Dedifferentiated amniotic fluid mesenchymal stem cell (primary cell): ENCODE data around the gene MIER2.
"Not testable (repeated sequence)": the region's sequence is repeated elsewhere in the genome, so short reads cannot be mapped to it uniquely, and the experiment has no call there.

ENCODE experiments used
- DNase-seq: peaks from one replicate; pipeline ENCODE4 v3.0.0-alpha.2; 2016; ENCODE audit errors: extremely low spot score

Gene MIER2

DNA sequence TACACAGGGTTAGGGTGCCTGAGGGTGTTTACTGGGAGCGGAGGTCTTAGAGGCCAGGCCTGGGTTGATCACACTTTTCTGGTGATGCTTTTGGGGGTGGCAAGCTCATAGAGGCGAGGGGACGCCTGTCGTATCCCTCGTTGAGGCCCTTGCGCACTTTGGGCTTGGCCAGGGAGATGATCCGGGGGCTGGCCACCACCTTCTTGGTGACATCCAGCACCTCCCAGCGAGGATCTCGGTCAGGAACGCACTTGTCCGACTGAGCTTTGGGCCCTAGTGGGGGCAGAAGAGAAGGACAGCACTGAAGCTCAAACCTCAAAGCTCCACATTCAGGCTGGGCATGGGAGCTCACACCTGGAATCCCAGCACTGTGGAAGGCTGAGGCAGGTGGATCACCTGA, 17.6 kb upstream of the MIER2 start:
- DNase-seq: no peak

- DNase-seq: no peak
Observed at GRCh38 chr19:359653-359925, 15.0 kb upstream of the MIER2 start.

- not testable (repeated sequence) for DNase-seq
Observed at GRCh38 chr19:355536-355935, 10.9 kb upstream of the MIER2 start.

DNA sequence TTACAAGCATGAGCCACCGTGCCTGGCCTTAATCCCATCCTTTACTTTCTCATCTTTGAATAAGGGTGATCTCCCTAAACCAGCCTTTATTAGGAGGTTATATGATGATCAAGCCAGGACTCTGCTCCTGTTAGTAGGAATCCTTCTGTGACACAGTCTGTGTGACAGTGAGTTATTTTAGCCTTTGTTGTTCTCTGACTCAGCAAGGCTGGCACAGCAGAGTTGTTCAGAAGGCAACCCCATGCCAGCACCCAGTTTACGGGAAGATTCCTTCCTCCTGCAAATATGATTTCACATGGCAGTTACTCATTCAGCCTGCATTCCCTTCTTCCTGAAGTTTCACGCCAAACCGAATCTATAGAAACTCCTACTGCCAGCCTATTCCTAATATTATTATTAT, 10.5 kb upstream of the MIER2 start:
- DNase-seq: no peak

GRCh38 chr19:351976-352625, 7.5 kb upstream of the MIER2 start:
- DNase-seq: no peak

DNA sequence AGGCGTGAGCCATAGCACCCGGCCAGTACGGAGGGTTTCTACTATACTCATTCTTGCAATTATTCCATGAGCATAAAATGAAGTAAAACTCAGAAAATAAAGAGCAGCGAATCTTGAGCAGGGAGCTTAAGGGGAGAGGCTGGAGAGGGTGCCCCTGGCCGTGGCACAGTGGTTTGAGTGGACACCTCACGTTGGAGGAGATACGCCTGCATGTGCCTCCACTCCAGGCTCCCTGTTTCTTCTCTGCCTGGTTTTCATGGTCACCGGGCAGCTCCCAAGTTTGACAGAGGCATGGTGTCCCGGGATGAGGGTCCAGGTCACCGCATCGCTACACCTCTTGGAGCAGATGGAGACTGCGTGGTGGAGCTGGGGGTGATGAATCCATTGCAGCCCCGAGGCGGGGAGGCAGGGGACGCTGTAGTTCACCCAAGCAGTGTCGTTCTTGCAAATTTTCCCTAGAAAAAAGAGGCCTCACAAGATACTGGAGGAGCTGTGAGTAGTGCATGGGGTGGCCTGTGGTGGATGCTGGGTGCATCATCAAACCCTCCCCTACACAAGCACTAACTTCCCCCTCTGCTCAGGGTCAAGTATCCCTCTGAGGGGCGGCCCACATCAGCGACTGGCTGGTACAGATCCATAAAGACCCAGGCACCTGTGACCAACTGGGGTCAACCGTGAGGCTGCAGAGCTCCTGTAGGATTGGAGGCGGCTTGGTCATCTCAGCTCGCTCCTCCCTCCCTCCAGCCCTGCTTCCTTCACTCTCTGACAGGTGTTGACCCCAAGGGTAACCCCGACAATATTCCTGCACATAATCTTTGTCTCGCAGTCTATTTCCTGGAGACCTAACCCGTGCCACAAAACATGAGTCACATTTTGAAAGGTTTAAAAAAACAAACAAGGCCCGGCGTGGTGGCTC, 3.6 kb upstream of the MIER2 start:
- no peak for DNase-seq

GRCh38 chr19:345320-345879, 804 bp upstream of the MIER2 start:
- DNase-seq: no peak

DNA sequence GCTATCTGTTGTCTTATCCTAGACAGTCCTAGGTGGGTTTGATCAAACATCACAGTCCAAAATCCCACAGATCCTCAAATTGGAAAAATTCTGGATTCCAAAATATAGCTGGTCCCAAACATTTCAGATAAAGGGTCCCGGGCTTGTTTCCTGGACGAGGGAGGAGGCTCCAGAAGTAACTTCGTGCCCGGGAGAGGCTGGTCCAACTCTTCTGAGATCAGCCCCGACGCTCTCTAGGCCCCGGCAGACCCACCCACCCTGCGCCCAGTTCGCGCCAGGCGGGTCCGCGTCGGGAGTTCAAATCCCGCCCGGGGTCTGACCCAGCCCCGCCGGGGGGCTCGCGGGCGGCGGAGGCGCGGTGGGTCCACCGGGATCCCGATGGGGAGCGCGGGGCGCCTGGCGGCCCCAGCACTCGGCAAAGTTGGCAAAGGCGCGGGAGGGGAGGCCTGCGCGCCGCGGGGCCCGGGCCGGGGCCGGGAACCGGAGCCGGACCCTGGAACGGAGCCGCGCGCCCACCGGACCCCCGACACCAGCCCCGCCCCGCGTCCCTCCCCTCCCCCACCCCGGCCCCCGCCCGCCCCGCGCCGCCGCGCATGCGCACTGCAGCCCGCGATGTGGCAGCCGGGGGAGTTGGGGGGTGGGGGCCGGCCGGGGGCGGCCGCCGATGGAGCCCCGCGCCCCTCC, 513 bp downstream of the MIER2 start:
- DNase-seq: no peak

- no peak for DNase-seq
Observed at GRCh38 chr19:343451-343931, 1.1 kb downstream of the MIER2 start.

DNA sequence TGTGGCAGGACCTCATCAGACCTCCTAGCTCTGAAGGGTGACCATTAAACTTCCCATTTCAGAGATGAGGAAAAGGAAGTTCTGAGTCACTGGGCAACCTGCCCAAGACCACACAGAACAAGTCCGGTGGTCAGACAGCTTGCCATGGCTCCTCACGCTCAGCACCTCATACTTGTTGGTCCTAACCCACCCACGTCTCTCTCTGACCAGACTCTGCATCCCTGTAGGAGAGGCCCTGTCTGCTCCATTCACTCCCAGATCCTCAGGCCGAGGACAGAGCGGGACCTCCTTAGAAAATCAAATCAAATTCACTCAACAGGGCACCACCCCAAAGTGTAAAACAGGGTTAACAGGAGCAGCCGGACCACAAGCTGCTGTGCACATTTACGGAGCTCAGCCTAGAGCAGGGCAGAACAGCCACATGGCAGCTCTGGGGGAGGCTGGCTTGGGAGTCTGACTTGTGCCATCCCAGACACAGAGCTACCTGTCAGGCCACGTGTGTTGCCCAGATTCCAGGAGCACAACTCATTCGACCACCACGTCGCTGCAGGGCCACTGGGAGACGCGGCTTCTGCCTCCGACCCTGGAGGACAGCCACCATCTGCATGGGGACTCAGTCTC, 1.7 kb downstream of the MIER2 start:
- DNase-seq: peak; percentile 49

DNA sequence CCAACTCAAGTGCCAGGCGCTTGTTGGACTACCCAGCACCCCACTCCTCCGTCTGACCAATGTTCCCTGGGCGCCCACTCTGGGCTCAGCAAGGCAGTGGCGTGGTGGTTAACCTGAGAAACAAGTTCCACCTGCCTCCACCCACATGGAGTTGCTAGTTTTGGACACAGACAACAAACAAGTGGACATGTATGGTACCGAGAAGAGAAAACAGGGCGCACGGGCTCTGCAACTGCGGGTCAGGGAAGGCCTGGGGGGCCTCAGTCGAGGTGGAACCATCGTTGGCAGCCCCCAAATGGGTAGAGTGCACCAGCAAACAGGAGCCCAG, 2.5 kb downstream of the MIER2 start:
- DNase-seq: no peak

DNA sequence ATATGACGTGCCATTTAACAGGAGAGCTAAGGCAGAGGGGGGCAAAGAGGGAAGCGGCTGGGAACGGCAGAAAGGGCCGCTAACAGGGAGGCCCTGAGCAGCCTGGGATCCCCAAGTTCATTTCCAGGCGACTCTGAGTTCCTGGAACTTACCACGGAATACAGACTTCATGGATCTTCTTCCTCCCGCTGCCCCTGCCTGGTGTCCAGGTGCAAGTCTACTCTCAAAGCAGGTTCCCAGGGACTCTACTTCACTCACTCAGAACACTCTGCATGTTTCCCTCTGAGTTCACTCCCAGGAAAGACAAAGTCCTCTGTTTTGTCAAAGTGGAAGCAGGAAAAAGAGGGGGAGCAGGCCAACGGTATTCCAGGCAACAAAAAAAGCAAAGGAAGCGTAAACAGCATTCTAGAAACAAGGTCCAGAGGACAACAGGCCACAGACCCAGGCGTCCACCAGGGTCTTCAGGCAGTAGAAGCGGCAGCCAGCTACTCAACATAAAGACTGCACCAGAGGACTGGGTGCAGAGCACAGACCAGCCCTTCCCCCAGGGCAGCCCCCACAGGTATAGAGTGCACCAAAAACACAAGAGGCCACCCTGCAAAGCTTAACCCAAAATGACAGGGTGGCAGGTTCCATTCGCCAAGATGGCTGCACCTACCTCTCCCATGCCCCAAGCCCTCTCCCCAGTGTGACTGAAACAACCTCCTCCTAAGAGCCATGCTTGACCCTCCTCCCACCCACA, 3.0 kb downstream of the MIER2 start:
- DNase-seq: no peak

DNA sequence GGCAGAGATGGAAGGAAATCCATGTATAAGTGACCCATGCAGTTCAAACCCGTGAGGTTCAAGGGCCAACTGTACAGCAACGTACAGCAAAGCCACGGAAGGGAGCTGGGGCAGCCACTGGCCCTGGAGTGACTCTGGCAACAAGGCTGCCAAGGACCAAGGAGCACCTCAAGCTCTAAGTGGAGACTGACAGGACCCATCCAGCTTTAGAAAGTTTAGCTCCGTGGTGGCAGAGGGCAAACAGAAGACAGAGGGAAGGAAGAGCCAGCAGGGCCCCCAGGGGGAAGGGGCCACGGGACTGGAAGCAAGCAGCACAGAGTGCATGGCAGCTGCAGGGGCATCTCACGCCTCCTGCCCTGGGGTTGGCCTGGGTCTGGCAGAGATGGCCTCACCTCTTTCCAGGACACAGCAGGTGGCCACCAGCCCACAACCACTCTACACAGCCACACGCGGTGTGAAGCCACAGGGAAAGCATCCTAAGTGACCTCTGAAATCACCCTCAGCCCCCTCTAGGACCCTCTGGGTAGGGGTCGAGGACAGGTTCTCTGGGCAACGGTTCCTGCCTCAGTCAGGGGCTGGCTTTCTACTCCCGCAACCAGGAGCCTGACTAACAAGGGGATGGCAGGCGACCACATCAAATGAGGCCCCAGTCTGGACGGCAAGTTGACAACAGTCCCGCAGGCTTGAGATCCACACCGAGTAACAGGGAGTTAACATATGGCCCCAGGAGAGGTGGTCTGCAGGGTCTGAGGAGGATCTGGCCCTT, 3.8 kb downstream of the MIER2 start:
- no peak for DNase-seq

DNA sequence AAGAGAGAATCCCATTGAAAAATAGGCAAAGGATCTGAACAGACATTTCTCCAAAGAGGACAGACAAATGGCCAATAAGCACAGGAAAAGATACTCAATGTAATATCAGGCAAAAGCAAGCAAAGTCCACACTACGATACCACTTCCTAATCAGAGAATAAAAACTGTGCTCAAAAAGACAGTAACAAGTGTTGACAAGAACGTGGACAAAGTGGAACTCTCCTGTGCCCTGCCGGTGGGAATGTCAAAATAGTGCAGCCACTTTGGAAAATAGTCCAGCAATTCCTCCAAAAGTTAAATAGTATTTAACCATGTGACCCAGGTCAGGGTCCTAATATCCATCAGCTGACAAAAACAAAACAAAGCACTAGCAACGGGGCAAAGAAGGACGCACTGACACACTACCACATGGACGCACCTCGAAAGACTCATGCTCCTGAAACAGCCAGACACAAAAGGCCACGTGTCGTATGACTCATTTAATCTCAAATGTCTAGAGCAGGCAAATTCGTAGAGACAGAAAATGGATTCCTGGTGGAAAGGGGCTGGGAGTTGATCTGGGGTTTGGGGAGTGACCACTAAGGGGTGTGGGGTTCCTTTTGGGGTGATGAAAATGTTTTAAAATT, 5.2 kb downstream of the MIER2 start:
- DNase-seq: no peak

GRCh38 chr19:338421-338820, 6.2 kb downstream of the MIER2 start:
- DNase-seq: no peak

- no peak for DNase-seq
Observed at GRCh38 chr19:336067-336614, 8.5 kb downstream of the MIER2 start.

DNA sequence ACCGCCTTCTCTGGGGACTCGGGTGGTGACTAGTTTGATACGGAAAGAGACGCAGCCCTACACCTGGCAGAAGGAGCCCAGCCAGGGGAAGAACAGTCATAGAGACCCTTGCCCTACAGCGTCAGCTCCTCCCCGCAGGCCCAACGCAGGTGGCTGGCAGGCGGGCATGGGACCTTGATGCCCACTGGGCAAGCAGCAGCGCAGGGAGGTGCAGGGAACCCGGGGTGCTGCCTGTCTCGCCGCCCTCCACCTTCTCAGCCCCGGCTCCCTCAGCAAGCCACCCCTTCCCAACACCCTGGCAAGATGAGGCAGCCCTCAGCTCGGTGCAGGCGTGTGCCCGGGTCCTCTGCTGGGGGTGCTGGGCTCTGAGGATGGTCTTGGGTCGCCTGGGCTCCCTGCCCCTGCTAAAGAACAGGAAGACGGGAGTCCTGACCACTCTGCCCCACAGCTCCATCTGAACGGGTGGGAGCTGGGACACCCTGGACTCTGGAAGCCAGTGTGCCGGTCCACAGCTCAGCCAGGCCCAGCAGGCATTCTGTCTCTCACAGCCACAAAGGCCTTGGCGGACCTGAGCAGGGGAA, 9.0 kb downstream of the MIER2 start:
- no peak for DNase-seq

- DNase-seq: no peak
Observed at GRCh38 chr19:335072-335471, 9.5 kb downstream of the MIER2 start.

GRCh38 chr19:334296-335071, 10.1 kb downstream of the MIER2 start:
- no peak for DNase-seq
